ENCODE data around the gene RMND1. TPM values are rescaled to one million over a fixed set of nuclear protein-coding genes. Genes with fewer than 3 reads are reported as not detected.
A peak's percentile ranks its signal among the peaks of the same experiment; 100 is the strongest.

Gene RMND1
- total and polyA plus RNA-seq, 2 of the 13 experiments (the other 11 are each of a cell fraction or from before 2014, with no cell fraction given), result 34.0 to 72.5 TPM

DNA sequence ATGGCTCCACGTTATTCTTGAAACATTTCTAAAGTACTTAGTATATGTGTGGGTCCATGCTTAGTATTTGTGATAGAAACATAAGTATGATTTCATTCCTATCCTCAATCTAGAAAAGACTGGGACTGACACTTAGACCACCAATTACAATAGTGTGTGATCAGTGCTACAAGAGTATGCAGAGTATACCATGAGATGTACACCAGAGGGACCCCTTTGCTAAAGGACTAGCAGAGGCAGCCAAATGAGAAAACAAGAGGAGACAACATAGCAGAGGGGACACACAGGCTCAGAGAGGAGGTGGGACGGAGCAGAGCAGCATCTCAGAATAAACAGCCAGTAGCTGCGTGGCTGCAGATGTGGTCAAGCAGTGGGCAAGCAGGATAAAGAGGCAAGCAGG lies 21.0 kb downstream of the RMND1 start:
- no peak overlapping the region for H3K27ac ChIP-seq (ENCODE audit: extremely low read length, insufficient read depth, low read length)
- no peak for FAIRE-seq
- in situ Hi-C loops (cut with HindIII; ENCODE audit: extremely low pct_ligation_motif_present, low pct_unique_long_range_greater_than_20kb), result no loop called here
- no peaks in the 10 kb centered on the region for H3K9me3 ChIP-seq (ENCODE audit: low read length)
- no peaks in the 10 kb centered on the region for H3K27me3 ChIP-seq (ENCODE audit: control insufficient read depth in 1 of 2, insufficient read depth in 2 of 2, low read length in 2 of 2)
- CTCF ChIA-PET (ENCODE audit: low intra/inter-chr PET ratio, low total read pairs), result interaction anchor here (0.7 to 1.9 kb wide), 2 partner anchors 45 kb away, joined by 5 to 7 read pairs; no protein-coding TSS in a partner anchor
- H3K4me2 ChIP-seq (ENCODE audit: low read depth, low read length), result no peak overlapping the region
- H3K4me3 ChIP-seq (replicated peaks in 1 of 3; ENCODE audit: insufficient read depth in 1 of 3, low read depth in 2 of 3, low read length in 3 of 3), result no peak overlapping the region
- H3K36me3 ChIP-seq (replicated peaks in 1 of 2; ENCODE audit: control insufficient read depth in 1 of 2, insufficient read depth in 2 of 2, low read length in 2 of 2), result peaks cover 25 to 74% of the 10 kb centered on the region in 2 experiments
- POLR2A ChIA-PET, result no interaction called here
- H3K9ac ChIP-seq (ENCODE audit: insufficient read depth, low read depth, low read length), result no peak overlapping the region
- 95% methylated on average over 3 of the region's 3 CpGs for WGBS (ENCODE audit: low lambda C conversion rate)
- DNase-seq (ENCODE audit: low spot score), result peak; percentile 47
- BruUV-seq (replicated peaks), result no TSS peak
- peaks cover 2% of the 10 kb centered on the region; the same call in 1 of the 2 replicates for H3K4me1 ChIP-seq (ENCODE audit: insufficient read depth, low read length)
- H4K20me1 ChIP-seq (ENCODE audit: insufficient read depth, low read length), result no peaks in the 10 kb centered on the region
- peaks cover 12% of the 10 kb centered on the region for H3K79me2 ChIP-seq (ENCODE audit: insufficient read depth, low read length)
- H2AFZ ChIP-seq (ENCODE audit: low read length), result no peak overlapping the region
- intact Hi-C loops (cut with micrococcal nuclease; ENCODE audit: unreplicated experiment), result loop anchor here (1.0 kb wide), 1 partner anchor 45 kb away; no protein-coding TSS in a partner anchor
- peak; percentile 91 for ATAC-seq
- no peak for TF ChIP-seq NRL (CRISPR knock-in tag; IDR thresholded peaks at IDR 0.05; ENCODE audit: borderline replicate concordance)
- TF ChIP-seq ZSCAN21 (CRISPR knock-in tag; IDR thresholded peaks at IDR 0.05; ENCODE audit: borderline replicate concordance), result no peak
- peak; percentile 67 for TF ChIP-seq STAG1 (CRISPR knock-in tag; IDR thresholded peaks at IDR 0.05)
- TF ChIP-seq ZNF879 (CRISPR knock-in tag; IDR thresholded peaks at IDR 0.05), result no peak
- TF ChIP-seq, protein P1, sequence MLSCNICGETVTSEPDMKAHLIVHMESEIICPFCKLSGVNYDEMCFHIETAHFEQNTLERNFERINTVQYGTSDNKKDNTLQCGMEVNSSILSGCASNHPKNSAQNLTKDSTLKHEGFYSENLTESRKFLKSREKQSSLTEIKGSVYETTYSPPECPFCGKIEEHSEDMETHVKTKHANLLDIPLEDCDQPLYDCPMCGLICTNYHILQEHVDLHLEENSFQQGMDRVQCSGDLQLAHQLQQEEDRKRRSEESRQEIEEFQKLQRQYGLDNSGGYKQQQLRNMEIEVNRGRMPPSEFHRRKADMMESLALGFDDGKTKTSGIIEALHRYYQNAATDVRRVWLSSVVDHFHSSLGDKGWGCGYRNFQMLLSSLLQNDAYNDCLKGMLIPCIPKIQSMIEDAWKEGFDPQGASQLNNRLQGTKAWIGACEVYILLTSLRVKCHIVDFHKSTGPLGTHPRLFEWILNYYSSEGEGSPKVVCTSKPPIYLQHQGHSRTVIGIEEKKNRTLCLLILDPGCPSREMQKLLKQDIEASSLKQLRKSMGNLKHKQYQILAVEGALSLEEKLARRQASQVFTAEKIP (CRISPR knock-in tag; IDR thresholded peaks at IDR 0.05; ENCODE audit: borderline replicate concordance), result no peak
- 0 out of 2 replicates have a peak, but pooled peaks have one; percentile 57 for TF ChIP-seq HOXA7 (CRISPR knock-in tag; IDR thresholded peaks at IDR 0.05)
- no peak for TF ChIP-seq NCOA2 (CRISPR knock-in tag; IDR thresholded peaks at IDR 0.05)
- TF ChIP-seq RBM22 (optimal IDR thresholded peaks at IDR 0.05; ENCODE audit: low read length), result peak; percentile 40
- peak; percentile 52; the same call in 1 of the 2 replicates for TF ChIP-seq SMC3 (IDR thresholded peaks at IDR 0.05; ENCODE audit: low read length)
- no peak for TF ChIP-seq CAMTA2 (CRISPR knock-in tag; IDR thresholded peaks at IDR 0.05; ENCODE audit: borderline replicate concordance)
- TF ChIP-seq TARDBP (CRISPR knock-in tag; IDR thresholded peaks at IDR 0.05), result 0 out of 2 replicates have a peak, but pooled peaks have one; percentile 32
- TF ChIP-seq, protein P2, sequence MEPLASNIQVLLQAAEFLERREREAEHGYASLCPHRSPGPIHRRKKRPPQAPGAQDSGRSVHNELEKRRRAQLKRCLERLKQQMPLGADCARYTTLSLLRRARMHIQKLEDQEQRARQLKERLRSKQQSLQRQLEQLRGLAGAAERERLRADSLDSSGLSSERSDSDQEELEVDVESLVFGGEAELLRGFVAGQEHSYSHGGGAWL (CRISPR knock-in tag; IDR thresholded peaks at IDR 0.05), result no peak
- TF ChIP-seq NR1H2 (CRISPR knock-in tag; IDR thresholded peaks at IDR 0.05; ENCODE audit: borderline replicate concordance, low read depth), result no peak
- TF ChIP-seq, protein P3, sequence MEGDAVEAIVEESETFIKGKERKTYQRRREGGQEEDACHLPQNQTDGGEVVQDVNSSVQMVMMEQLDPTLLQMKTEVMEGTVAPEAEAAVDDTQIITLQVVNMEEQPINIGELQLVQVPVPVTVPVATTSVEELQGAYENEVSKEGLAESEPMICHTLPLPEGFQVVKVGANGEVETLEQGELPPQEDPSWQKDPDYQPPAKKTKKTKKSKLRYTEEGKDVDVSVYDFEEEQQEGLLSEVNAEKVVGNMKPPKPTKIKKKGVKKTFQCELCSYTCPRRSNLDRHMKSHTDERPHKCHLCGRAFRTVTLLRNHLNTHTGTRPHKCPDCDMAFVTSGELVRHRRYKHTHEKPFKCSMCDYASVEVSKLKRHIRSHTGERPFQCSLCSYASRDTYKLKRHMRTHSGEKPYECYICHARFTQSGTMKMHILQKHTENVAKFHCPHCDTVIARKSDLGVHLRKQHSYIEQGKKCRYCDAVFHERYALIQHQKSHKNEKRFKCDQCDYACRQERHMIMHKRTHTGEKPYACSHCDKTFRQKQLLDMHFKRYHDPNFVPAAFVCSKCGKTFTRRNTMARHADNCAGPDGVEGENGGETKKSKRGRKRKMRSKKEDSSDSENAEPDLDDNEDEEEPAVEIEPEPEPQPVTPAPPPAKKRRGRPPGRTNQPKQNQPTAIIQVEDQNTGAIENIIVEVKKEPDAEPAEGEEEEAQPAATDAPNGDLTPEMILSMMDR (CRISPR knock-in tag; IDR thresholded peaks at IDR 0.05), result peak; percentile 64
- TF ChIP-seq CEBPG (CRISPR knock-in tag; IDR thresholded peaks at IDR 0.05), result no peak

All from HepG2 (cell line).